Gastrocnemius medialis (tissue), 4 donors: Measurements from ENCODE around the gene ESPL1. TPM values are rescaled to one million over a fixed set of nuclear protein-coding genes. Genes with fewer than 3 reads are reported as not detected.

Experiments
- ATAC-seq, 2 donors: fragments of 150-250 bp; one replicate each; pipeline ENCODE4 v1.9.1; 2016
- DNase-seq, 2 donors: peaks; one replicate each; pipeline ENCODE4 v3.0.0-alpha.2; 2019
- H3K27ac ChIP-seq, 4 donors: fragments of 200-600 bp; sonication (generic); 1 replicate in 1 of 4; 2 replicates in 3 of 4; pipeline ENCODE4 v1.5.1; 2016 to 2018; ENCODE audit warnings: mild to moderate bottlenecking in 2 of 4, moderate library complexity in 1 of 4
- H3K27me3 ChIP-seq, 3 donors: fragments of 200-600 bp; sonication (generic) in 2 of 3; 1 replicate in 1 of 3; 2 replicates in 2 of 3; pipeline versions ENCODE4 v1.5.1 to v1.6.0; 2016 to 2019; ENCODE audit warnings: mild to moderate bottlenecking in 1 of 3, moderate library complexity in 1 of 3
- H3K36me3 ChIP-seq, 2 donors: fragments of 200-600 bp; sonication (generic) in 1 of 2; one replicate each; pipeline ENCODE4 v1.5.1; 2017 to 2018
- H3K4me1 ChIP-seq, 2 donors: fragments of 200-600 bp; sonication (generic) in 1 of 2; one replicate each; pipeline ENCODE4 v1.5.1; 2016 to 2017; ENCODE audit warnings: mild to moderate bottlenecking in 2 of 2
- H3K4me3 ChIP-seq, 4 donors: fragments of 200-600 bp; sonication (generic) in 3 of 4; 1 replicate in 1 of 4; 2 replicates in 3 of 4; pipeline ENCODE4 v1.5.1; 2016 to 2019; ENCODE audit warnings: mild to moderate bottlenecking in 2 of 4
- H3K9me3 ChIP-seq, 3 donors: fragments of 200-600 bp; sonication (generic) in 2 of 3; 1 replicate in 1 of 3; 2 replicates in 2 of 3; pipeline ENCODE4 v1.5.1; 2016 to 2019
- POLR2A ChIP-seq, 2 donors: fragments of 450-650 bp; IDR thresholded peaks; one replicate each; pipeline ENCODE4 v1.6.1; 2017; ENCODE audit warnings: antibody characterized with exemption in 2 of 2, mild to moderate bottlenecking in 2 of 2, moderate library complexity in 2 of 2
- in situ Hi-C, 4 donors: fragments of 200-750 bp; cut with MboI; loops; one replicate each; pipeline versions ENCODE4 v1.15.0 to v1.8.0; 2017; ENCODE audit warnings: low sequenced_read_pairs in 4 of 4
- intact Hi-C: fragments of 100-400 bp; cut with DNase I; formaldehyde crosslinking; loops from one replicate; pipeline ENCODE4 v1.15.1; 2023; ENCODE audit warnings: low total_unique reads
- total RNA-seq, 4 donors: library from RNA; depleted of rRNA; stranded (reverse); fragments of >200 nt; gene quantifications; one replicate each; pipeline versions ENCODE4 v1.1.0 to v1.2.3, GENCODE V29; 2016
- TF ChIP-seq, protein P1 (sequence below), 5 experiments: fragments of 450-650 bp in 3 of 5; fragments of 200-600 bp in 2 of 5; sonication (generic) in 2 of 5; IDR thresholded peaks in 4 of 5; conservative IDR thresholded peaks in 1 of 5; 1 replicate in 4 of 5; 2 replicates in 1 of 5; pipeline ENCODE4 v1.5.1; 2016 to 2019; ENCODE audit warnings: antibody characterized with exemption in 5 of 5, mild to moderate bottlenecking in 3 of 5, moderate library complexity in 3 of 5

The ESPL1 gene
- total RNA-seq, 4 donors from 2014 or later = 0.20 to 0.44 (median 0.24) TPM; not detected in 1

DNA sequence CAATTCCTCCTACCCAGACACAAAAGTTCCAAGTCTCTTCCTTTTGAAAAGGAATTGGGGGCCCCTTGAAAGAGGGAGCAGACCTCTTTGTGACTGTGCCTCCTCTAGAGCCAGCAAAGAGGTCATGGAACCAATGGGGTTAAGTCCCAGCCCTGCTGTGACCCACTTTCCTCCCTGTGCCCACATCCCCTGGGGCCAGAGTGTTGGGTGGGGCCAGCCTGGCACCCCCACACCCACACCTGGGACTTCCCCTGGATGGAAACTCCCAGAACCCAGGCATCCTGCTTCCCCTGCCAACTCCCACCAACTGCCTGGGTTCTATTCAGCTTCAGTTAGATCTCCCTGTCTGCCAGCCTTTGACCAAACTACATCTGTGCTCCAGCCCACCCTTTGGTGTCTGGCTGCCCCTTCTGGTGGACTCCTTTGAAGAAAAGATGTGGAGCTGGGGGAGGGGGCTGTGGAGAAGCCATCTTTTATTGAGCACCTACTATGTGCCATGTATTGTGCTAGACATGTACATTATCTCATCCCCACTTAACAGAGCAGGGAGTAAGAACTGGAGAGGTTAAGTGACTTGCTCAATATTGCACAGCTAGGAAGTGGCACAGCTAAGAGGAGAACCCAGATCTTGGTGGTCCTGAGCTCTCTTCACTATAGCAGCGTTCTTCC is 31.5 kb upstream of the ESPL1 start:
- in situ Hi-C loops = no loop called here
- Histone ChIP-seq H3K36me3 (no peaks in the 10 kb centered on the region), H3K9me3 (no peaks in the 10 kb centered on the region), H3K27ac (no peak overlapping the region), H3K27me3 (peaks cover 20 to 33% (median 31%) of the 10 kb centered on the region in 3 donors), H3K4me1 (peaks cover under 1 to 21% of the 10 kb centered on the region in 2 donors), H3K4me3 (no peak overlapping the region)
- intact Hi-C loops = no loop called here
- ATAC-seq (no peak), DNase-seq (no peak)
- TF ChIP-seq, protein P1, sequence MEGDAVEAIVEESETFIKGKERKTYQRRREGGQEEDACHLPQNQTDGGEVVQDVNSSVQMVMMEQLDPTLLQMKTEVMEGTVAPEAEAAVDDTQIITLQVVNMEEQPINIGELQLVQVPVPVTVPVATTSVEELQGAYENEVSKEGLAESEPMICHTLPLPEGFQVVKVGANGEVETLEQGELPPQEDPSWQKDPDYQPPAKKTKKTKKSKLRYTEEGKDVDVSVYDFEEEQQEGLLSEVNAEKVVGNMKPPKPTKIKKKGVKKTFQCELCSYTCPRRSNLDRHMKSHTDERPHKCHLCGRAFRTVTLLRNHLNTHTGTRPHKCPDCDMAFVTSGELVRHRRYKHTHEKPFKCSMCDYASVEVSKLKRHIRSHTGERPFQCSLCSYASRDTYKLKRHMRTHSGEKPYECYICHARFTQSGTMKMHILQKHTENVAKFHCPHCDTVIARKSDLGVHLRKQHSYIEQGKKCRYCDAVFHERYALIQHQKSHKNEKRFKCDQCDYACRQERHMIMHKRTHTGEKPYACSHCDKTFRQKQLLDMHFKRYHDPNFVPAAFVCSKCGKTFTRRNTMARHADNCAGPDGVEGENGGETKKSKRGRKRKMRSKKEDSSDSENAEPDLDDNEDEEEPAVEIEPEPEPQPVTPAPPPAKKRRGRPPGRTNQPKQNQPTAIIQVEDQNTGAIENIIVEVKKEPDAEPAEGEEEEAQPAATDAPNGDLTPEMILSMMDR (IDR thresholded peaks at IDR 0.05 in 4 of 5, conservative IDR thresholded peaks at IDR 0.05 in 1 of 5) = no peak
- no peak for TF ChIP-seq POLR2A (IDR thresholded peaks at IDR 0.05)

DNA sequence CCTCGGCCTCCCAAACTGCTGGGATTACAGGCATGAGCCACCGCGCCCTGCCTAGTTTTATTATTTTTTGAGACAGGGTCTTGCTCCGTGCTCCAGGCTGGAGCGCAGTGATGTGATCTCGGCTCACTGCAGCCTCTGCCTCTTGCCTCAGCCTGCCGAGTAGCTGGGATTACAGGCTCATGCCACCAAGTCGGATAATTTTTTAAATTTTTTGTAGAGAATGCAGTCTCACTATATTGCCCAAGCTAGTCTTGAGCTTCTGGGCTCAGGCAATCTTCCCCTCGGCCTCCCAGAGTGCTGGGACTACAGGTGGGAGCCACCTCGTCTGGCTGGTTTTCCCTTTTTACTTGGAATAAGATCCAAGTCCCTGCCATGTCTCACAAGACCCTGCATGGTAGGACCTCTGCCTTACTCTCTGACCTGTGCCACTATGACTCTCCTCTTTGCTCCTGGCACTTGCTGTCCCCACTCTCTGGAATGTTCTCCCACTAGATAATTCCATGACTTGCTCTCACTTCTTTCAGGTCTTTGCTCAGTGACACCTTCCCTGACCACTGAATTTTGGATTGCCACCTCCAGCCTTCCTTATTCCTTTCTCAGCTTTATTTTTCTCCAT is 28.3 kb upstream of the ESPL1 start:
- Histone ChIP-seq H3K27ac (no peak overlapping the region), H3K4me3 (no peak overlapping the region), H3K9me3 (no peaks in the 10 kb centered on the region), H3K36me3 (no peaks in the 10 kb centered on the region), H3K27me3 (peaks cover 5 to 11% (median 7%) of the 10 kb centered on the region in 3 donors), H3K4me1 (no peaks in the 10 kb centered on the region)
- DNase-seq = no peak
- in situ Hi-C loops = no loop called here
- ATAC-seq = no peak
- intact Hi-C loops = no loop called here
- no peak for TF ChIP-seq POLR2A (IDR thresholded peaks at IDR 0.05)
- TF ChIP-seq, protein P1 (IDR thresholded peaks at IDR 0.05 in 4 of 5, conservative IDR thresholded peaks at IDR 0.05 in 1 of 5) = no peak

DNA sequence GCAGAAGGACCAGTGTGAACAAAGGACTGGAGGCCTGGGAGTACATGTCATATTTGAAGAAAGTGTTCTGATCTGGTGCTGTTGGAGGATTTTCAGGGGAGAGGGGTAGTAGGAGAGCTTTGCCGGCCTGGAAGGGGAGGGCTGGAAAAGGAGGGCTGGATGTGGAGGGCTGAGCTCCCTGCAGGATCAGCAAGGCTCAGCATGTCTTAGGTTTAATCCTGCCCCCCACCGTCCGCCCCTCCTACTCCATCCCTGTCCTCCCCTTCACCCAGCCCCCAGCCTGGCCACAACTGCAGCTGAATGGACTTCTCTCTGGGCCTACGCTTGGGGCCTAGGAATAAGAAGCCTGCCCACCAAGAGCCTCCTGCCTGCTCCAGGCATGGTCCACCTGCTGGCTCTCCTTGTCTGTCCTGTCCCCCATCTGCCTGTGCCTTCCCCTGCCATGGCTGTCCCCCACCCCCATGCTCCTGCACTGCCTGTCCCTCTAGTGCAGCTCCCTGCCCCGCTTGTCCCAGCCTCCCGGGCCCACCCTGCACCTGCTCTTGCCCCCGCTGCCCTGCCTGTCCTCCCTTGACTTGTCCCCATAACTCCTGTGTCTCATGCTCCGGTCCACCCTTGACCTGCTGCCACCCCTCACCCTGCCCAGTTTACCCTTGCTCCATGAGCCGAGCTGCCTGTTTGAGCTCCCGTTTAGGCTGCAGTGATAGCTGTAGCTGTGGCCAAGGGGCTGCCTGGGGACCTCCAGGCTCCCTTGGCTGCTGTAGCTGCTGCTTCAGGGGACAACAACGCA is 26.3 kb upstream of the ESPL1 start:
- no peak for DNase-seq
- Histone ChIP-seq H3K9me3 (no peaks in the 10 kb centered on the region), H3K4me3 (no peak overlapping the region), H3K27ac (no peak overlapping the region), H3K36me3 (no peaks in the 10 kb centered on the region), H3K27me3 (peaks cover 0 to 9% (median 3%) of the 10 kb centered on the region in 3 donors), H3K4me1 (no peaks in the 10 kb centered on the region)
- intact Hi-C loops (no loop called here), in situ Hi-C loops (no loop called here)
- no peak for TF ChIP-seq POLR2A (IDR thresholded peaks at IDR 0.05)
- TF ChIP-seq, protein P1 (IDR thresholded peaks at IDR 0.05 in 4 of 5, conservative IDR thresholded peaks at IDR 0.05 in 1 of 5) = no peak
- no peak for ATAC-seq

DNA sequence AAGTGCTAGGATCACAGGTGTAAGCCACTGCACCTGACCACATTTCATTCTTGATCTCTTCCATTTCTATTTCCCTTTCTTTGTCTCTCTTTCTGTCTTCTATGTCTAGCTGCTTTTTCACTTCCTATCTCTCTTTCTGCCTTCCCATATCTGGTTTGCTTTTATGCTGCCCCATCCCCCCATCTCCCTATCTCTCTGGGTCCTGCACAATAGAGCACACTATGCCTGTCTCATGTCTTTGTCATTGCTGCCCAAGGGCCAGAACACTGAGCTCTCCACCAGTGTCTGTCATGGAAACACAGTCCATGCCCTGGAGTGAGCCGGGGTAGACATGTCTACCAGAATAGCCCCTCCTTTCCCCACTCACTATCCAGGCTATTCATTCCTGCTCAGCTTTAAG is 23.8 kb upstream of the ESPL1 start:
- ATAC-seq (no peak), DNase-seq (no peak)
- no peaks in the 10 kb centered on the region for H3K9me3 ChIP-seq
- no peak overlapping the region for H3K27ac ChIP-seq
- H3K4me1 ChIP-seq = no peaks in the 10 kb centered on the region
- H3K4me3 ChIP-seq = no peak overlapping the region
- H3K36me3 ChIP-seq = no peaks in the 10 kb centered on the region
- in situ Hi-C loops (no loop called here), intact Hi-C loops (no loop called here)
- TF ChIP-seq, protein P1 (IDR thresholded peaks at IDR 0.05 in 4 of 5, conservative IDR thresholded peaks at IDR 0.05 in 1 of 5) = no peak
- no peak for TF ChIP-seq POLR2A (IDR thresholded peaks at IDR 0.05)
- peaks cover 0 to 5% (median 3%) of the 10 kb centered on the region in 3 donors for H3K27me3 ChIP-seq
